Measurements from ENCODE around the gene C1QTNF8.

DNA sequence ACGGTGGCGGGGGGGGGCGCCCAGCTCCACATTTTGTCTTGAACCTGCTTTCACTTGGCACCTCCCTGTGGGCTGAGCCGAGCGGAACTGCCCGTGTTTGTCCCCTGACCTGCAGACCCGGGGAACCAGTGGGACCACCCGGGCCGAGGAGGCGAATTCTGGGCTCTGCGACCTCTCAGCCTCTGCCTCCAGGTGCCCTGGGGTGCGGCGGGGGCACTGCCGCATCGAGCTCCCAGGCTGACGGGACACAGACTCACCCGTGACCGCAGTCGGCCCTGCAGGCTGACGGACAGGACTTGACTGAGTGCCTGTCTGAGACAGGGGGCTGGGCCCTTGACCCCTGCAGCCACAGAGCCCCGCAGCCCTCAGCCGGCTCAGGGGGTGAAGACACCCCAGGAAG is 11.1 kb upstream of the C1QTNF8 start:
- TF ChIP-seq, protein P1, sequence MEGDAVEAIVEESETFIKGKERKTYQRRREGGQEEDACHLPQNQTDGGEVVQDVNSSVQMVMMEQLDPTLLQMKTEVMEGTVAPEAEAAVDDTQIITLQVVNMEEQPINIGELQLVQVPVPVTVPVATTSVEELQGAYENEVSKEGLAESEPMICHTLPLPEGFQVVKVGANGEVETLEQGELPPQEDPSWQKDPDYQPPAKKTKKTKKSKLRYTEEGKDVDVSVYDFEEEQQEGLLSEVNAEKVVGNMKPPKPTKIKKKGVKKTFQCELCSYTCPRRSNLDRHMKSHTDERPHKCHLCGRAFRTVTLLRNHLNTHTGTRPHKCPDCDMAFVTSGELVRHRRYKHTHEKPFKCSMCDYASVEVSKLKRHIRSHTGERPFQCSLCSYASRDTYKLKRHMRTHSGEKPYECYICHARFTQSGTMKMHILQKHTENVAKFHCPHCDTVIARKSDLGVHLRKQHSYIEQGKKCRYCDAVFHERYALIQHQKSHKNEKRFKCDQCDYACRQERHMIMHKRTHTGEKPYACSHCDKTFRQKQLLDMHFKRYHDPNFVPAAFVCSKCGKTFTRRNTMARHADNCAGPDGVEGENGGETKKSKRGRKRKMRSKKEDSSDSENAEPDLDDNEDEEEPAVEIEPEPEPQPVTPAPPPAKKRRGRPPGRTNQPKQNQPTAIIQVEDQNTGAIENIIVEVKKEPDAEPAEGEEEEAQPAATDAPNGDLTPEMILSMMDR (IDR thresholded peaks at IDR 0.05): no peak
- TF ChIP-seq POLR2AphosphoS5 (IDR thresholded peaks at IDR 0.05): no peak
- TF ChIP-seq POLR2A (IDR thresholded peaks at IDR 0.05): no peak

Data from upper lobe of left lung (tissue), 4 donors.